Keratinocyte (primary cell): ENCODE results near the gene ANKS6.

ENCODE experiments used
- CTCF ChIP-seq, 3 experiments: IDR thresholded peaks in 1 of 3; conservative IDR thresholded peaks in 1 of 3; optimal IDR thresholded peaks in 1 of 3; 2 replicates in 2 of 3; 3 replicates in 1 of 3; pipeline versions ENCODE3 to v1.5.1; 2011; ENCODE audit warnings: low read length in 3 of 3, mild to moderate bottlenecking in 3 of 3, moderate library complexity in 2 of 3, control low read depth in 1 of 3, inconsistent platforms in 1 of 3; ENCODE audit not compliant: insufficient read depth in 2 of 3; ENCODE audit errors: extremely low read depth in 1 of 3
- EZH2 ChIP-seq: IDR thresholded peaks from one replicate; pipeline ENCODE4 v1.6.1; 2012; ENCODE audit warnings: inconsistent platforms, mild to moderate bottlenecking, low read length, moderate library complexity

- no peak for TF ChIP-seq CTCF (optimal IDR thresholded peaks at IDR 0.05 in 1 of 3, IDR thresholded peaks at IDR 0.05 in 1 of 3, conservative IDR thresholded peaks at IDR 0.05 in 1 of 3; ENCODE audit: extremely low read depth in 1 of 3, insufficient read depth in 2 of 3, low read length in 3 of 3)
- TF ChIP-seq EZH2: no peak
Measured at GRCh38 chr9:98818764-98819163, 22.4 kb upstream of the ANKS6 start.
